GM19455 (cell line): ENCODE results near the gene PAM.

ENCODE experiments used
- ATAC-seq: cut with Tn5 transposase; IDR thresholded peaks from one replicate; pipeline ENCODE4 v1.9.1; 2021; ENCODE audit not compliant: unreplicated experiment

Gene PAM

GRCh38 chr5:102777099-102777498 is 22.0 kb downstream of the PAM start:
- ATAC-seq: no peak

DNA sequence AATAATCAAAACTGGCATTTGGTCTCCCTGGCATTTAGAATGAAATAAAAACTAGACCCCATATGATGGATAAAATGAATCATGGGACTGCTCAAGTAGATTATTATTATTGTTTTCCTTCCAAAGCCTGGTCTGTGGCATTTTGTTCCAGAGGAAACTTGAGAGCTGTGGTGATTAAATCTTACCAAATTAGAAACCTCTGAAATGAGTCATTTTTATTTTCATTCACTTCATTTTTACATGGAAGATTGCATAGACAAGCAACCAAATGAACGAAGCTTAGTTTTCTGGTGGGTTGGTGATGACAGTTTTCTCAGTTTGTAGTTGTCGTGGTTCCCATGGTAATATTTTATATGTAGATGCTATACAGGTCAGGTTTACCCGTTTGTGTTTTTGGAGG is 23.4 kb downstream of the PAM start:
- no peak for ATAC-seq

GRCh38 chr5:102781359-102781758 is 26.3 kb downstream of the PAM start:
- no peak for ATAC-seq

DNA sequence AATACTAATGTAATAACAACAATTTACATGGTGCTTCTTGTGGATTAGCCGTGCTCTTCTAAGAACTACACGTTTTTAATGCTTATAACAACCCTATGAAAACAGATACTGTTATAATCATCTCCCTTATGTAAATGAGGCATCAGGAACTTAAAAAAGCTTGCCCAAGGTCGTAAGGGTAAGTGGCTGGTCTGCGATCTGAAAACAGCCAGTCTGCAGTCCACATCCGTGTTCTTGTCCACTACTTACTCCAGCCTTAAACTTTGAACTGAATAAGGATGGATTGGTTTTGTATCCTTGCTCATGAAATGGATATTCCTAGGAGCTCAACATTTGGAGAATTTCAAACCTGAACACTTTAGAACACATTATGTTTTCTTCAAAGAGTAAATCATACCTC is 26.7 kb downstream of the PAM start:
- ATAC-seq: no peak

DNA sequence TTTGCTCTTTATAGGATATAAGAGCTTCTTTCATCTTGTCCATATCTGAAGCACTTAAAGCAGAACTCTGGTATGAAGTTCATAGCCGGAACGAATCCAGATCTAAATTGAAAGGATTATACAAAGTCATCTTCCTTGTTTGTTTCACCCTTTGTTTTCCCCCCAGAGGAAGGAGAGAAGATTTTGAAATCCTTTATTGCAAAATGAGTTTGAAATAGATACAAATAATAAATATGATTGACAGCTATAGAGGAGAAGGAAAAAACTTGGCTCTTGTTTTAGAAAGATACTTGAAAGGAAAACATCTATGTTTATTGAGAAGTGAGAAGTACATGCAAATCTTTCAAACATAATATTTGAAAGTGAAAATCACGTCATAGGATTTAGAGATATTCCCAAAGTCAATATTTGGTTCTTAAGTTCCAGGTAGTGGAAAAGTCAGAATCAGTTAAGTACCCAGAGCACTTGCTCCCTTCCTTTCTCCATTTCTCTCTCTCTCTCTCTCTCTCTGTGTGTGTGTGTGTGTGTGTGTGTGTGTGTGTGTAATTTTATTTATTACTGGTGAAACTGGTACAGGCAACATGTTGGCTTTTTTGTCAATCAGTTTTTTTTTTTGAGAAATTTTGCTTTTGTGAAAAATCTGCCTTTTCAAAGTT is 27.2 kb downstream of the PAM start:
- no peak for ATAC-seq

DNA sequence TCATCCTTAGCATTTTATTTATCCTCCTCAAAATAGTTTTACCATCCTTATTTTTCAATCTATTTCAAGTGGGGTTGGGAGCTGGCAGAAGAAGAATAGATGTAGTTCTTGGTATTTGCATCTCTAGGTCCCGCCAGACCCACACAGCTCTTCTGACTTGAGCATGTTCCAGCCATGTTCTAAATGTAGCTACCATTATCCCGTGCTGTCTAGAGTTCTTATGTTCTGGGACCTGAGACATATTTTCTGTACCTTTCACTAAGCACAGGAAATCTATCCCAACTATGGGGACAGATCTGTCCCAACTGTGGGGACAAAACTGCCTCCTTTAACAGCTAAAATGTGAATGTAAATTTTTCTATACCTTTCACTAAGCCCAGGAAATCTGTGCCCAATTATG is 32.0 kb downstream of the PAM start:
- ATAC-seq: no peak

DNA sequence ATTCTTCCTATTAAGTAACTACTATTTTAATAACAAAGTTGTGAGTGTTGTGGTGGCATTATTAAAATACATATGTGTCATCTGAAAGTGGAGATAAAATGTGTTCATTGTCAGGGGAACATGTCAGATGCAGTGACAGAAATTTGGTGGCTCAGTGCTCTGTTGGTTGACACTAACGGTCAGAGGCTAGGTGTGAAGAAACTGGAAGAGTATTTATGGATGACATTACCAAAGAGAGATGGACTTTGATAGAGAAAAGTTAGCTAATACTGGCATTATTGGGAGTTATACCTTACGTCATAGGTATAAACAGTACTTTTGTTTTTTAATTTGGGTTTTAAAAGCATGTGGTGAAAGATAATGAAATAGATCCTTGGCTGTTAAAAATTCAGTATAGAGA is 33.7 kb downstream of the PAM start:
- no peak for ATAC-seq

DNA sequence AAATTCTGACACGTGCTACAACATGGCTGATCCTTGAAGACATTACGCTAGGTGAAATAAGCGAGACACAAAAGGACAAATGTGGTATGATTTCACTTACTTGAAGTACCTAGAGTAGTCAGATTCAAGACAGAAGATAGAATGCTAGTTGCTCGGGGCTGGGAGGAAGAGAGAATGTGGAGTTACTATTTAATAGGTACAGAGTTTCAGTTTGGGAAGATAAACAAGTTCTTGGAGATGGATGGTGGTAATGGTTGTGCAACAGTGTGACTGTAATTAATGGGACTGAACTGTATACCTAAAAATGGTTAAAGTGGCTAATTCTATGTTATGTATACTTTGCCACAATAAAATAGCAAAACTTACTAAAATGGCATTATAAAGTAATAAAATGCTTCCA is 34.4 kb downstream of the PAM start:
- no peak for ATAC-seq

- no peak for ATAC-seq
Measured at GRCh38 chr5:102790748-102791147, 35.6 kb downstream of the PAM start.

GRCh38 chr5:102792705-102793104 is 37.6 kb downstream of the PAM start:
- ATAC-seq: no peak

DNA sequence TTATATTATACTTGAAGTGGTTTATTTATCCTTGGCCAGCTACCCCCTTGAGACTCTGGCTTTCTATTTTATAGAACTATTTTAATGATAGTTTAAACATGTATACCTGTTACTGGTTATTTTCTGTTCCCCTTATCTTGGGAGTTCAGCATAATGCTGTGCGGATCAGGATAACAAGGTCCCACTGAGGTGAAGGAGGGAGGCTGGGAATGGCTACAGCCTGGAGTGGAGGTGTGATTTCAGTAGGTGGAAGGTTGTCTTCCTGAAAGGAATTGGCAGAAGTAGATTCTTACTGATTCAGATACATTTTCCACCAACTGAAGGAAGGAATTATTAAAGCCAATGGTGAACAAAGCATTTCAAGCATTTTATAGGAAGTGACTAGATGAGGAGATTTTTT is 38.9 kb downstream of the PAM start:
- no peak for ATAC-seq

GRCh38 chr5:102794677-102795331 is 39.7 kb downstream of the PAM start:
- no peak for ATAC-seq

DNA sequence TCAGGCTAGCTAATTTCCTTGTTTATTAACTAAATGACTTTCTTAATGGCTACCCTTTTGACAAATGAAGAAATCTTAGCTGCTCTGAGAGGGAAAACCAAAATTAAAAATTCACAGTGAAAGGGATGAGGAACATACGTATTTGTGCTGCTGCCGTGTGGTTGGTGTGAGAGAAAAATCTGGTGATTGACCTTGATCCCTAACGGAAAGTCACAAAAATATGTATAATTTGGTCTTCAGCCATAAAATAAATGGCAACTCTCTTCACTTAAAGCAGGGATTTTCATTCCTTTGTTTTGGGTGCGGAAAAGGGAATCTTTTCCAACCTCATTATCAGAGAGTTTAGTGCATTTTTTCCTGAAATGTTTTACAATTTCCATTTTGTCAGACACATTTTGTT is 40.4 kb downstream of the PAM start:
- ATAC-seq: no peak

DNA sequence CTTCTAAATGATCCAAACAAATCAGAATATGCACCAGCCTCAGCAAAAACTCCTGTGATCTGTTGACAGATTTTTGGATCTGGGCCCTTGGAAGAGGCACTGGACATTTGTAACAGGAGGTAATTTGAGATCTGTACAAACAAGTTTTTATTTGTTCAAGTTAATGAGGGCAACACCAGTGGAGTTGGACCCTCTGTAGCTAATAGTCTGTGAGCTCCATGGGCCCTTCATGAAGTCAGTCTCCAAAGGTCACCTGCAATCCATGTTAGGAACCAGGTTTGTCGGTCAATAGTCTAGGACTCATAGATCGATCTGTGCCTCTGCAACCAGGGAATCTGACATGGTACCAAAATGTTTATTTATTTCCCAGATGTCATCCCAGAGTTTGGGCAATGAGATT is 40.9 kb downstream of the PAM start:
- ATAC-seq: no peak

GRCh38 chr5:102796498-102796897 is 41.4 kb downstream of the PAM start:
- ATAC-seq: no peak

GRCh38 chr5:102797322-102797884 is 42.3 kb downstream of the PAM start:
- ATAC-seq: no peak

GRCh38 chr5:102798104-102798785 is 43.1 kb downstream of the PAM start:
- ATAC-seq: no peak

DNA sequence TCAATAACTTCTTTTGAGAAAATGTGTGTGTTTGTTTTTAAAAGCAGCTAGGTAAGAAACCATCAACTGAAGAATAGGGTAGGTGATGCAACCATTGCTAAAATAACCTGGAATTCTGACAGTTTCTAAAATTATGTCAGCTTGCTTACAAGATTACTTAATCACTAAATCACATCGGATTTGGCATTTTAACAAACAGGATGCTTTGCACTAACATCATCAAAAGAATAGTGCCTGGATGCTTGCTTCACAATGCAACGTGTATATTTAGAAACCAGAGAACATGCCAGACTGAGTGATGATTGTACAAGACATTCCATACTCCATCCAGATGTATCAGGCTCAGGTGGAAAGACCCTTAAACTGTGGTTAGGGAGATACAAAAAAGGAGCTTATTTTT is 43.9 kb downstream of the PAM start:
- no peak for ATAC-seq

- no peak for ATAC-seq
Measured at GRCh38 chr5:102800427-102800826, 45.3 kb downstream of the PAM start.

DNA sequence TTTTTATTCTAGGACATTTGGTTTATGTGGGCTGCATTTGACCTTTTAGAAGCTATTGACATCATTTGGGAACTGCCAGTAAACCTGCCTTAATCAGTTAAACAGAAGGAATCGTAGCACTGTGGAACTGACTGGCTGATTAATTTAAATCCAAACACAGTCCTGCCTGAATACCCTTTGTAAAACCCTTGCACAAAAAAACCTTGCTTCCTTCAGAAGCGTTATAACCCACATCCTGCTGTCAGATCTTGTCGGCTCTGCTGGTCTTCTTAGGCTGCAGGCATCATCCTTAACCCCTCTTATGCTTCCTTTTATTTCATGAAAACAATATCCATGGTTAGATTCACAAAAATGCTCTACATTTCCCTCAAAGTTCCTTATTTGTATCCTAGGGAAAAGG is 46.3 kb downstream of the PAM start:
- ATAC-seq: no peak

DNA sequence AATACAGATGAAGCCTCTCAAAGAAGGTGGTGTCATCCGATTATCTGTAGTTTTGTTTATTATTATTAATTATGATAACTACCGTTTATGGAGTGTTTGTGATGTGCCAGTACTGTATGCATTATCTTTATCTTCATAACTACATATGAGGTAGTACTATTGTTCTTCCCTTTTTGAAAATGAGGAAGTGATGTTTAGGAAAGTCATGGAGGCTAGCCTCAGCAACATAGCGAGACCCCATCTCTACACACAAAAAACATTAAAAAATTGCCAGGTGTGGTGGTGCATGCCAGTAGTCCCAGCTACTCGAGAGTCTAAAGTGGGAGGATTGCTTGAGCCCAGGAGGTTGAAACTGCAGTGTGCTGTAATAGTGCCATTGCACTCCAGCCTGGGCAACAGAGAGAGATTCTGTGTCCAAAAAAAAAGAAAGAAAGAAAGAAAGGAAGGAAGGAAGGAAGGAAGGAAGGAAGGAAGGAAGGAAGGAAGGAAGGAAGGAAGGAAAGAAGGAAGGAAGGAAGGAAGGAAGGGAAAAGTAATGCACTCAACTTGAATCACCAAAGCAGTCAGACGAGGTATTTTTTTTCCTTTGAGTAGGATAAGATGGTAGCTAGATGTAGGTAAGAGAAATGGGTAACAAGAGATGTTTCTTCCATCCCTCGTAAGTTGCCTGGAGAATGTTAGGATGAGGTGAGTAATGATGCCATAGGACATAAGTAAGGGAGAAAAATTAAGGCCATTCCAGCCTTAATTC is 47.8 kb downstream of the PAM start:
- no peak for ATAC-seq
